ENCODE data around the gene TMEM171. TPM values are rescaled to one million over a fixed set of nuclear protein-coding genes. Genes with fewer than 3 reads are reported as not detected.
A peak's percentile ranks its signal among the peaks of the same experiment; 100 is the strongest.

TMEM171 gene
- total RNA-seq, 2 experiments from 2014 or later, result not detected

- Mint-ChIP-seq H3K4me3 (no peak overlapping the region), H3K27me3 (peaks cover 71% of the 10 kb centered on the region), H3K9me3 (no peaks in the 10 kb centered on the region), H3K4me1 (peaks cover under 1% of the 10 kb centered on the region), H3K27ac (no peak overlapping the region), H3K36me3 (no peaks in the 10 kb centered on the region)
- no peak for DNase-seq
Observed at GRCh38 chr5:73114044-73114688, 6.2 kb upstream of the TMEM171 start.

DNA sequence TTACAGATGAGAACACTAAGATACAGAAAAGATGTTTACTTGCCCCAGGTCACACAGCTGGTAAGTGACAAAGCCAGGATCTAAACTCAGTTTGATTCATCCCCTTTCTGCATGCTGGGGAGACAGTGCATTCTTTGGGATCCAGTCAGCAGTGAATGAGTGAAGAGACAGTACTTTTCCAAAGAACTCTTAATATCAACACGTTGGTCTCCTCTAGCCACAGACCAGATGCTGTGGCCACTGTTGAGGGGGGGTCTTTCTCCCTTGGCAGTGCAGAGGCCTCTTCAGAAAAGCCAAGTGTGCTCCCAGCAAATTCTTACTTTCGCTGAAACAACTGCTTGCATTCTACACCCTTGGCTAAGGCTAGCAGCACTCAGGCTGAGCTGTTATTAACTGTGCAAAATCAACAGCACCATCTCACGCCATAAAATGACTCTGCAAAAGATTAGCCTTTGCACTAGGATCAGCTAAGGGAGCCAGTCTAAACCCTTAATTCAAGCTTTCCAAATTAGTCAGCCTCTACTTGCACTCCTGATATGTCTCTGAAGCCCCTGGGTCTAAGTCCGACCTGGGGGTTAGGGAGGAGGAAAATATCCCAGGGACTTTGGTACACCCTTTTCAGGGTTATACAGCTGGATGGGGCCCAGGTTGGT lies 4.8 kb upstream of the TMEM171 start:
- peaks cover 65% of the 10 kb centered on the region for H3K27me3 Mint-ChIP-seq
- H3K9me3 Mint-ChIP-seq, result no peaks in the 10 kb centered on the region
- H3K4me1 Mint-ChIP-seq, result peaks cover 7% of the 10 kb centered on the region
- no peak for DNase-seq
- no peaks in the 10 kb centered on the region for H3K36me3 Mint-ChIP-seq
- H3K27ac Mint-ChIP-seq, result no peak overlapping the region
- H3K4me3 Mint-ChIP-seq, result no peak overlapping the region

- no peak for DNase-seq
- no peak overlapping the region for H3K27ac Mint-ChIP-seq
- H3K4me3 Mint-ChIP-seq, result no peak overlapping the region
Observed at GRCh38 chr5:73116506-73116905, 3.9 kb upstream of the TMEM171 start.

DNA sequence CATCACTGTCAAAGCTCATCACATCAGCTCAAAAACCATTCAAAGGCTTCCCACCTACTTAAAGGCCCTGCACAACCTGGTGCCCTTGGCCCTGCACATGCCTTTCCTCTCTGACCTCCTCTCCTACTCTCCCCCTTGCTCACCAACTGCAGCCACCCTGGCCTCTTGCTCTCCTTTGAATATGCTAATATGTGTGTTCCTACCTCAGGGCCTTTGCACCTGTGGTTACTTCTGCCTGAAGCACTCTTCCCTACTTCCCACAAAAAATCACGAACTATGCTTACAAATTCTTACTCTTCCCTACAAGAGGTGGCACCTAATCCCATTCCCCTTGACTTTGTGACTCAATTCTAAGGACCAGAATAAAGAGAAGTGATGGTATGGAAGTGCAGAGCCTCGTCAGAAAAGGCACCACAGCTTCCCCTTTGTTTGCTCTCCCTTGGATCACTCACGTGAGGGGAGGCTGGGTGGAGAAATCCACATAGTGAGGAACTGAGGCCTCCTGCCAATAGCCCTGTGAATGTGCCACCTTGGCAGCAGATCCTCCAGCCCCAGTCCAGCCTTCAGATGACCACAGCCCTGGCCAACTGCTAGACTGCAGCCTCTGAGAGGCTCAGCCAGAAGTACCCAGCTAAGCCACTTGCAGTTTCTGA lies 3.2 kb upstream of the TMEM171 start:
- no peak overlapping the region for H3K4me3 Mint-ChIP-seq
- H3K36me3 Mint-ChIP-seq, result peaks cover 2% of the 10 kb centered on the region
- H3K27me3 Mint-ChIP-seq, result peaks cover 77% of the 10 kb centered on the region
- H3K27ac Mint-ChIP-seq, result no peak overlapping the region
- no peak for DNase-seq
- no peaks in the 10 kb centered on the region for H3K9me3 Mint-ChIP-seq
- peaks cover 10% of the 10 kb centered on the region for H3K4me1 Mint-ChIP-seq

More at GRCh38 chr5:73116506-73116905, 3.9 kb upstream of the TMEM171 start:
- peaks cover 2% of the 10 kb centered on the region for H3K36me3 Mint-ChIP-seq
- H3K27me3 Mint-ChIP-seq, result peaks cover 70% of the 10 kb centered on the region
- peaks cover 10% of the 10 kb centered on the region for H3K4me1 Mint-ChIP-seq
- H3K9me3 Mint-ChIP-seq, result no peaks in the 10 kb centered on the region

DNA sequence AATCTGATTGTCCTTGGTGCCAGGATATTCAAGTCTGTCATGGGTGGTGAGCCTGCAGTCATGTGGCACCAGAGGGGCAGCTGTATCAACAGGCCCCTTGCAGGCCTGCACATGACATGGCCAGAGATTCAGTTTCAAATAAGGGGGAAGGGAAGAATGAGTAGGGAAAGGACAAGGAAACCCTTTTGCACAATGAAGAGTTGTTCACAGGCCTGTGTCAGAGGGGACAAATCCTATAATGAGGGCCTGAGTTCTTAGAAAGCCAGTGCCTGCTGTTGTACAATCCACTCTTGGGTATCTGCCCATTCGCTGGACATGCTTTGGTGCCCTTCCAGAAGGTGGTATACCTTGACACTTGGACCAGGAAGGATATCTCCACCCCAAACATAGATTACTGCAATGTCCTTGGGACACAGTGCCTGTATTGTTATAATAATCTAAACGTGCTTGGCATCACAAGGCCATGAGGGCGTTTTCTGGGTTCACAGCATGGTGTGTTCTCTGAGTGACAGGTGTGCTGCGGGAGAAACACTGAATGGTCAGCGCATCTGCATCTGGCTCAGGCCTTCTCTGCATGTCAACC lies 1.9 kb upstream of the TMEM171 start:
- no peak overlapping the region for H3K27ac Mint-ChIP-seq
- no peak overlapping the region for H3K4me3 Mint-ChIP-seq
- peaks cover 2% of the 10 kb centered on the region for H3K36me3 Mint-ChIP-seq
- no peaks in the 10 kb centered on the region for H3K9me3 Mint-ChIP-seq
- no peak for DNase-seq
- peaks cover 17% of the 10 kb centered on the region for H3K4me1 Mint-ChIP-seq
- H3K27me3 Mint-ChIP-seq, result peaks cover 77% of the 10 kb centered on the region

- H3K27me3 Mint-ChIP-seq, result peaks cover 82% of the 10 kb centered on the region
- H3K4me1 Mint-ChIP-seq, result peaks cover 21% of the 10 kb centered on the region
- peak; percentile 24 for DNase-seq
- no peaks in the 10 kb centered on the region for H3K9me3 Mint-ChIP-seq
- H3K27ac Mint-ChIP-seq, result no peak overlapping the region
- peaks cover 2% of the 10 kb centered on the region for H3K36me3 Mint-ChIP-seq
- peak overlapping the region; percentile 23 for H3K4me3 Mint-ChIP-seq
Observed at GRCh38 chr5:73119451-73120157, 771 bp upstream of the TMEM171 start.

DNA sequence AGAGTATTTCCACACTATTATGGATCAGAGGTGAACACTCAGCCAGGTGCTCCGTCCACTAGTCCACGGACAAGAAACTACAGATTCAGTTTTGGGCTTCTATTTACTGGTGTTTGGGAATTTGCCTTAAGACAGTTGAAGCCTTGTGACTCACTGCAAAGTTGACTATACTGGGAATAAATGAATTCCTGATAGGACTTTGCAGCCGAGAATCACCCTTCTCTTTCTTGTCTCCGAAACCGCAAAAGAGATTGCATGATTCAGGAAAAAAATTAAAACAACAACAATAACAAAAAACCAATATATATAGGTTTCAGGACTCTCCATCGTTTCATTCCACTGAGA lies 716 bp downstream of the TMEM171 start:
- Mint-ChIP-seq H3K27me3 (peaks cover 90% of the 10 kb centered on the region), H3K9me3 (no peaks in the 10 kb centered on the region), H3K4me3 (peak overlapping the region; percentile 35), H3K4me1 (peaks cover 21% of the 10 kb centered on the region), H3K36me3 (peaks cover 2% of the 10 kb centered on the region), H3K27ac (no peak overlapping the region)
- no peak for DNase-seq

- Mint-ChIP-seq H3K4me1 (peaks cover 21% of the 10 kb centered on the region), H3K9me3 (no peaks in the 10 kb centered on the region), H3K27me3 (peaks cover 86% of the 10 kb centered on the region), H3K36me3 (peaks cover 2% of the 10 kb centered on the region), H3K4me3 (no peak overlapping the region), H3K27ac (no peak overlapping the region)
- DNase-seq, result no peak
Observed at GRCh38 chr5:73122875-73123810, 2.8 kb downstream of the TMEM171 start.

DNA sequence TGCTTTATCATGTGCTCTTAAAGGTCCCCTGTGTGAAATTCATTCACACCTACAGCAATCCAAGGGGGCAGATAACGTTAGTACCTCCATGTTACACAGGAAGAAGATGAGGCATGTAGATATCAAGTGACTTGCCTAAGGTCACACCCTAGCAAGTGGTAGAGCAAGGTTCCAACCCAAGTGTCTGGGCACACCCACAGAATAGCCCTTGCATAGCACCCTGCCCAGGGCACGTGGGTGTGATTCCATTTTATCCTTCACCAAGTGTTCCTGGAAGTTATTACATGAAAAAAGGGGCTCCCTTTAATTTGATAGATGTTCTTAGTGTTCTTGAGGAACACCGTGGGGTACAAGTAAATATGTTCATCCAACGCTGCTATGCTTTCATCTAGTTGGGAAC lies 4.9 kb downstream of the TMEM171 start:
- no peak for DNase-seq
- Mint-ChIP-seq H3K9me3 (no peaks in the 10 kb centered on the region), H3K4me3 (no peak overlapping the region), H3K36me3 (peaks cover 2% of the 10 kb centered on the region), H3K27me3 (peaks cover 87% of the 10 kb centered on the region), H3K4me1 (peaks cover 14% of the 10 kb centered on the region), H3K27ac (no peak overlapping the region)

DNA sequence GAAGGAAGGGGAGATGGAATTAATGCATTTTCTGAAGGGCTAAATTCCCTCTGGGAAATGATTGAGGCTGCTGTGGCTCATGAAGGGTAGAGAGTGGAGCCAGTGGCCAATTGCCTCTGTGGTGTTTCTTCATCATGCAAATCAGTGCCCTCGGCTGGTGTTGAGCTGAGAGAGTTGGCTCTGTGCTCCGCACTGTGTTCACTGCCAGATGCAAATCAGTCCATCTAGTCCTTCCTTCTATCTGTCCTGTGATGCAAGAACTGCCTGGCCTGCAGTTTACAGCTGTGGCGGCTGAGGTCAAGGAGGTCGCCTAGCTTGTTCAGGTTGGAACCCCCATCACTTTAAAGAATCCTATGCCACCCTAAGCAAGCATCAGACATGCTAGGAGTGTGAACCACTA lies 6.0 kb downstream of the TMEM171 start:
- Mint-ChIP-seq H3K36me3 (no peaks in the 10 kb centered on the region), H3K27me3 (peaks cover 81% of the 10 kb centered on the region), H3K4me3 (no peak overlapping the region), H3K4me1 (peaks cover 11% of the 10 kb centered on the region), H3K9me3 (no peaks in the 10 kb centered on the region), H3K27ac (no peak overlapping the region)
- DNase-seq, result no peak

- peaks cover 11% of the 10 kb centered on the region for H3K4me1 Mint-ChIP-seq
- H3K27ac Mint-ChIP-seq, result no peak overlapping the region
- peaks cover 76% of the 10 kb centered on the region for H3K27me3 Mint-ChIP-seq
- no peaks in the 10 kb centered on the region for H3K36me3 Mint-ChIP-seq
- no peaks in the 10 kb centered on the region for H3K9me3 Mint-ChIP-seq
- H3K4me3 Mint-ChIP-seq, result no peak overlapping the region
- DNase-seq, result no peak
Observed at GRCh38 chr5:73126957-73127356, 6.6 kb downstream of the TMEM171 start.

DNA sequence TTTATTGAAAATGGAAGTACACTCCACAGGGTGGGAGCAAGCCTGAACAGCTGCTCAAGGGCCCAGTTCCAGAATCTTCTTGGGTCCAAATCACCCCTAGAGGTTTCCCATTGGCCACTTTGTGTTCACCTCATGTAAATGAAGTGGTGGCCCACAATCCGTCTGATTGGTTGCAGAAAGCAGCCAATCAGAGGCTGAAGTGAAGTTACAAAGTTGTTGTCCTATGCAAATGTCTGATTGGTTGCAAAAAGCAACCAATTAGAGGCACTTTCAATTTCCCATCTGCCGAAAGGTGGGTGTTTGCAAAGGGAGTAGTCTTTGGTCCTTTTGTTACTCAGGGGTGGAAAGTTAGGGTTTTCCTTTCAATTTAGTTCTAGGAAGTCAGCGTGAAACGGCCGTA lies 8.8 kb downstream of the TMEM171 start:
- H3K9me3 Mint-ChIP-seq, result no peaks in the 10 kb centered on the region
- DNase-seq, result no peak
- peaks cover 74% of the 10 kb centered on the region for H3K27me3 Mint-ChIP-seq
- no peaks in the 10 kb centered on the region for H3K36me3 Mint-ChIP-seq
- no peak overlapping the region for H3K4me3 Mint-ChIP-seq
- no peaks in the 10 kb centered on the region for H3K4me1 Mint-ChIP-seq
- H3K27ac Mint-ChIP-seq, result no peak overlapping the region

DNA sequence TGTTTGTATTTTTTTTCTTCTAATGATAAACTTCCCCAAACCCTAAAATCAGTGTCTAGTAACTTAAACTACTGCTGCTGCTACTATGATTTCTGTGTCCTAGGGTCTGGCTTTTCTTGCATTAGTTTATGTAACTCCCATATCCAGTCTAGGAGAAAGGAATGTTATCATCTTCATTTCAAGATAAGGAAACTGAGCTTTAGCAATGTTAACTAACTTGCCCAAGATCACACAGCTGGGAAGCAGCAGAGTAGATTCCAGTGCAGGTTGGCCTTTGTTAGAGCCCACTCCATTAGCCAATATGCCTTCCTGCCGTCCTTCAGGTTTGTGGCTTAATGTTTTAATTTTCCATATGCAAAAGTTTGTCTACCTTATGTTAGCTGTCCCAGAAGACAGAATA lies 10.4 kb downstream of the TMEM171 start:
- Mint-ChIP-seq H3K27ac (no peak overlapping the region), H3K4me1 (no peaks in the 10 kb centered on the region)

DNA sequence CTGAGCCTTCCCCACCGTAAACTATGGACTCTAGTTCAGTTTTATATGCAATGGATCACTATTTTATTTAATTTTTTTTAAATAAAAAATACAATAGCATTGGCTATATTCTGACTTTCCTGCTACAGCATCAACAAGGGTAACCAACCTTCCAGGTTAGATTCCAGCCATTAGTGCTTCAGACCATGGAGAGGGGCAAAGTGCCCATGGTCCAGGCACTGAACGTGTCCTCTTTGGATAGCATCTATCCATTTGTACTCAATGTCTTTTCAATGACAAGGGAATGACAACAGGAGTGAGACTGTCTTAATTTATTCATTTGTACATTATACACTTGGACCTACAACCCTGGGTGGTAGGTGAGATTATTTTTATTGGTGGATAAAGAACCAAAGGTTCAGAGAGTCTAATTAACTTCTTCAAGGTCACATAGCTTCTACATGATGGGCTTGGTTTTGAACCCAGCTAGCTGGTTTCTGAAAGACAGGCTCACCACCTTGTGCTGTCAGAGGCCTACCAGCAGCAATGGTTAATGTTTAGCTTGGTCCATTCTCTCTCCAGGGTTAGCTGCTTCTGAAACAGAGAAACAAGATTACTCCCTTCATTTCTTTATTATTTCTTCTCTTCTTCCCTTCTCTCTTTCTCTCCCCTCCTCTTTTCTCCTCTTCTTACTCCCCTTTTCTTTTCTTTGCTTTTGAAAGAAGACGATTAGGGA lies 11.5 kb downstream of the TMEM171 start:
- Mint-ChIP-seq H3K27ac (no peak overlapping the region), H3K4me3 (no peak overlapping the region), H3K27me3 (peaks cover 72% of the 10 kb centered on the region), H3K36me3 (no peaks in the 10 kb centered on the region), H3K9me3 (no peaks in the 10 kb centered on the region), H3K4me1 (no peaks in the 10 kb centered on the region)
- DNase-seq, result no peak

More for the DNA sequence above, 10.4 kb downstream of the TMEM171 start:
- H3K4me3 Mint-ChIP-seq, result no peak overlapping the region
- no peaks in the 10 kb centered on the region for H3K9me3 Mint-ChIP-seq
- peaks cover 72% of the 10 kb centered on the region for H3K27me3 Mint-ChIP-seq
- DNase-seq, result no peak
- no peaks in the 10 kb centered on the region for H3K36me3 Mint-ChIP-seq

All from activated naive CD8-positive, alpha-beta T cell treated with anti-CD3 and anti-CD28 coated beads for 36 hours (primary cell).